Ramos (cell line): ENCODE measurements around the gene YARS2.

Experiments used
- in situ Hi-C: fragments of 300-500 bp; cut with MboI; formaldehyde crosslinking; loops from one replicate; pipeline ENCODE4 v1.14.3; 2022; ENCODE audit warnings: low sequenced_read_pairs; ENCODE audit not compliant: unreplicated experiment

Gene YARS2

DNA sequence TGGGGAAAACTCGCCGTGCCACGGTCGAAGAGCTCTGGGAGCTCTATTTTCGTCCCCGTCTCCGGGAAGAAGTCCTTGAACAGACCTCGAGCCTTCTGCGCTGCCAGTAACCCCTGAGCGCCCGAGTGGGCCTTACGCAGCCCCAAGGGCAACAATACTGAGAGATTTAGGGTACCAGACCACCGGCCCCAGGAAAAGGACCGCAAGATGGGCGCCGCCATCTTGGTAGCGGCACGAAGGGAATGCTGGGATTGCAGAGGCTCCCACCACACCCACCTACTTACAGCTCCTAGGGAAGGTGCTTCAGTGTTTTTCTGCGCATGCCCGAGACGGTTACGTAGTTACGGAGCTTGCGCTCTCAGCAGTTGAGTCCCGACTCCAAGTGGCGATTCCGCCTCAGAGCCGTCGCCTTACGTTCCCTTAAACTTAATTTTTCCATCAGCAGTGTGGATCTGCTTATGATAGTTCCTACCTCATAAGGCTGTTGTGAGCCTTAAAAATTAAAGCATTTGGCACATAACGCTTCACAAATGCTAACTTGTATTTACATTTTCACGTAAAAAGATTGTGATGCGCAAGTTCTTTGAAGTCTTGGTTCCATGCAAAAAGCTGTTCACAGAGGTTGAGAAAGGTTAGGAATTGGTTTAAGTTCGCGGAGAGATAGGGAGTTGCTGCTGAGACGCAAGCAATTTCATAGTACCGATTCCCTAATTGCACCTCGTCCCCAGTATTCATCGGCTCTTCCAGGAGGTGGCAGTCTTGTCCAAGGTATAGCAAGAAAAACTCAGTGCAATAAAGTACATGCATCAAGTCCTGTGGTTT, at the start of gene YARS2:
YARS2 (minus strand) TSS at position 244 of the 822 bp plus-strand sequence; CDS start at position 221, 23 bp downstream.
- in situ Hi-C loops = loop anchor here (5.0 to 10.0 kb wide), 2 partner anchors 301 to 1266 kb away; partner anchors contain the start of gene ALG10

DNA sequence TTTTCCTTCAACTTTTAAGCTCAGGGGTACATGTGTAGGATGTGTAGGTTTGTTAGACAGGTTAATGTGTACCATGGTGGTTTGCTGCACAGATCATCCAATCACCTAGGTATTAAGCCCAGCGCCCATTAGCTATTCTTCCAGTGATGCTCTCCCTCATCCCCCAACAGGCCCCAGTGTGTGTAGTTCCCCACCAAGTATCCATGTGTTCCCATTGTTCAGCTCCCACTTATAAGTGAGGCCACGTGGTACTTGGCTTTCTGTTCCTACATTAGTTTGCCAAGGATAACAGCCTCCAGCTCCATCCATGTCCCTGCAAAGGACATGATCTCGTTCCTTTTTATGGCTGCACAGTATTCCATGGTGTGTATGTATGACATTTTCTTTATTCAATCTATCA, 48.6 kb upstream of the YARS2 start:
- in situ Hi-C loops = no loop called here

DNA sequence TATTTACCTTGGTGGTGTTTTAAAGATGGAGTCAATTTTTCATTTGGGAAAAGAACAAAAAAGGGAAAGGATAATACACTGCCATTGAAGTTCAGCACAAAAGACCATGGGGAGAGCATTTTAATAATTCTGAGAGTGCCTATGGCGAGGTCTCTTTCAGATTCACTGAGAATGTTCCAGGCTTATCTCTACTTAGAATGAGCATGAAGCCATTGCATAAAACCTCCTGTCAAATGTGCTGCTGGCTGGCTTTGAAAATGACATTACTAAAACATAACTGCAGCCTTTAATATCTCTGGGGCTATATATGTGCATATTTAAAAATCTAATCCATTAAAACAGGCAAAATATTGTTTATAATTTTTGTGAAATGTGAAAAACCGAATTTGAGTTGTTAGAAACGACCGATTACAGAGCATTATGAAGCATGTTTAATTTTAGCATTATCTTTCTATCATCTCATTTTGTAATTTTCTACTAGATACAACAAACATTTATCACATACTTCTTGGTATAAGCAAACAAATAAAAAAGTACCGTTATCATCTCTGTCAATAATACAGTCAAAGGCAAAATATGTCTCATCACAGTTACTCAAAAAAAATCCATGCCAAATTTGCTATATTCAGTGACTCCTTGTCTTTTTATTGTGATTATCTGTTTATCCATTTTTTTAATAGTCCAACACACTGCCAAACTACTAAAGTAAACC, 45.7 kb upstream of the YARS2 start:
- in situ Hi-C loops = no loop called here

DNA sequence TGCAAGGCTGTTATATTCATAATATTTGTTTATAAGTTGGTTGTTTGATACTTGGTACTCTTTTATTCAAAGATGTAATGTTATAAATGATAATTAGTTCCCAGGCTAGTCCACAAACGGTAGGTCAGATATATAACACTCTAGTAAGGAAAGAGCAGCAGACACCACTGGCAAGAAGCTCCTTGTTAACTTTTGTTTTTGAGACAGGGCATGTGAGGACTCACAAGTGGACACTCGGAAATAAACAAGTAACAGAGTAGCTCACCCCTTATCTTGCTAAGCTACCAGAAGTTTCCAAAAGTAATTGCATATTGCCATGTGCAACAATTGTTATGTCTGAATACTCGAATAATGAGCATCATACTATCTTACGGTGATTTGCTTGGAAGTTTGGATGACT, 38.6 kb upstream of the YARS2 start:
- in situ Hi-C loops = no loop called here

DNA sequence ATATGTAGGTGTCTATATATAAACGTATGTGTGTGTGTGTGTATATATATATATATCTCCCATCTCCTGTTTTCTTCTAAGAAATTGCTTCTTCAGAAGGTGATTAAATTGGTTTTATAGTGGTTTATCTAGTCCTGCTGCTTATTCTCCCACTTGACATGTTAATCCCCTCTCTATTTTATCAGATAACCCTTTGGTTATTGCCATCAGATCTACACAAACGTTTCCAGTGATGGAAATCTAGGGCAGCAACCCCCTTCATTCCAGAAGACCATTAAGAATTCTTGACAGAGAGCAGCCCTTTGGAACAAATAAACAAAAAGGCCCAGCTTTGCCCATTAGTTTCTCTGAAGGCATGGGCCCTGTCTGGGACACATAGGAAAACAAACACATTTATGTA, 34.2 kb upstream of the YARS2 start:
- in situ Hi-C loops = no loop called here

DNA sequence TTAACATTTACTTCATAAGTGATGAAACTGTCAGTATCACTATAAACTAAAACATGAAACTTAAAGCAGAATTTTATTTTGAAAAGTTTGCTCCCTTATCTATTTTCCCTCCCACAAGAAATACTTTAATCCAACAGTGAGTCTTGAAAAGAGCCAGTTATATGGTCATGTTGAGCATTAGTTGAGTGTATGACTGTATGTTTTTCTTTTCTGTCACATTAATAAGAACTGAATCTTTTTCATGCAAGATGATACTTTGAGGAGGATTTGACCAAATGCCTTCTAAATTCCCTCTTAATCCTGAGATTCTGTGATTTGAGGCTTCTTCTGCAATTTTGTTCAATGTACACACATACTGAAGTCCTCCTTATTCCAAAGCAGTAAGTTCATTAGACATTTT, 33.7 kb upstream of the YARS2 start:
- in situ Hi-C loops = no loop called here

DNA sequence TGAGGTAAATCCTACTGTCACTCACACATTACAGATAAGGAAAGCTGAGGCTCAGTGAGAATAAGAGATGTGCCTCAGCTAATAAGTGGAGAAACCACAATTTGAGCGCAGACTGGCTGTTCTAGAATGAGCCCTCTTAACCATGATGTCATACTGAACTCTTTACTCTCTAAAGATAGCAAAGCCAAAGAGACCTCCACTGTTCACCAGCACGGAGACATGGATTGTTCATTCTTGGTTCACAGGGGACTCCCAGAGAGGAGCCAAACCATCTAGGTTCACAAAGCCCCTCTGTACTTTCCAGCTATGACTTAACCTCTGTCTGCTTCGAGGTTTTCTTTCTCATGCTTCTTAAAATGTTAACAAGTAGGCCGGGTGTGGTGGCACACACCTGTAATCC, 32.7 kb upstream of the YARS2 start:
- in situ Hi-C loops = no loop called here

DNA sequence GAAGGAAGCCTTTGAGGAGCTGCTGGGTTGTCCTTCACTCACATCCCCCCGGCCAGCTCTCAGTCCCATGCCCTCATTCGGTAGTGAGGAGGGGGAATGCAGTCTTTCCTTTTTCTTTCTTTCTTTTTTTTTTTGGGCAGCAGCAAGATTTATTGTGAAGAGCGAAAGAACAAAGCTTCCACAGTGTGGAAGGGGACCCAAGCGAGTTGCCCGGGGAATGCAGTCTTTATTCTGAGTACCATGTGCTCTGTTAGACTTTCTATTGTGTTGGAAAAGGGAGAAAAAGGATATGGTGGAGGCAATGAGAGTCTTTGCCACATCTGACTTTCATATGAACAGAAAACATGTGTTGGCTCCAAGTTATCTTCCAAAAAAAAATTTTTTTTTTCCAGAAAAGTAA, 29.9 kb upstream of the YARS2 start:
- in situ Hi-C loops = no loop called here

DNA sequence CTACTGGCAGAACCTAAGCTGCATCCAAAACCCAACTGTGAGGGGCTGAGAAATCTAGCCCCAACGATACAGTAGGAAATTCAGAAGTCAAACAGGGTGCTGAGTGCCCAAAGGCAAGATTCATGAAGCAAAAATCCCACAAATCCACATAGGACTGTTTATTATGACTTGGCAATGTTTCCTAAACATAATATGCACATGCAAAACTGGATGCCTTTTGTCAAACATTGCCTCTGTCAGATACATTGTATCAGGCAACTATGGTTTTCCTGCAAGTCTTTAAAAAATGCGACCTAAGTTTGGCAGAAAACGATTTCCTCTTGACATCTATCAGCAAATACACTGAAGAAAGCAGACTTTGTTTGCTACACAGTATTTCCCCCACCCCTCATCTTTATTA, 27.3 kb upstream of the YARS2 start:
- in situ Hi-C loops = no loop called here

DNA sequence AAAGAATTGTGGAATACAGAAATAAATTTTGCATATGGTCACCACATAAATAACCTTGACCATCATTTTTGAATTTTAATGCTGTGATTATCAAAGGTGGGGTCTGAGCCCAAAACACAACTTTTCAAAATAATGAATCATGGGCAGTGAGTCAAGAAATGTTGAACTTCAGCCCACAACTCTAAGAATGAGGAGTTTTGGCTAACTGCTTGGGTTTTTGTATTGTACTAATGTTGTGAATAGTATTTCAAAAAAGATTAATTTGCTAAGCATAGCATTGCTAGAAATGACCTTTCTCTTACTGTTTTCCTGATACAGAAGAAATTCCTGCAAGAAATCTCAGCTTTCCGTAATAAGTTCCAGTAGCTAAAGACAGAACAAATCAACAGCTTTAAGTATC, 24.4 kb upstream of the YARS2 start:
- in situ Hi-C loops = no loop called here

DNA sequence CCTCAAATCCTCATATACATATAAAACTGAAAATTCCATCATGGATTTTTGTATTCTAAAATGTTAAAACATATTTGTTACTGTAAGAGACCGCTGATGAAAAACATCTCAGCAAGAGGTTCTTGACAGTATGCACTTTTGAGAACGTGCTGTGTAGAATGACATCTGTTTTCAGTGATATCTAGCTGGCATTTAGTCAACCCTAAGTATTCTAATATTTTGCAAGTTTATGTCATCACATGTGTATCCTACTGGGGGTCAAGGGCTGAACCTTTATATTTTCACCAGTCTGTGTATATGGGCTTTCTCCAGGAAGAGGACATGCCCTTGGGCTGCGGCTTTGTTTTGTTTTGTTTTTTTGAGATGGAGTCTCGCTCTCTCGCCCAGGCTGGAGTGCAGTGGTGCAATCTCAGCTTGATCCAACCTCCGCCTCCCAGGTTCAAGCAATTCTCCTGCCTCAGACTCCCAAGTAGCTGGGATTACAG, 22.0 kb upstream of the YARS2 start:
- in situ Hi-C loops = no loop called here

DNA sequence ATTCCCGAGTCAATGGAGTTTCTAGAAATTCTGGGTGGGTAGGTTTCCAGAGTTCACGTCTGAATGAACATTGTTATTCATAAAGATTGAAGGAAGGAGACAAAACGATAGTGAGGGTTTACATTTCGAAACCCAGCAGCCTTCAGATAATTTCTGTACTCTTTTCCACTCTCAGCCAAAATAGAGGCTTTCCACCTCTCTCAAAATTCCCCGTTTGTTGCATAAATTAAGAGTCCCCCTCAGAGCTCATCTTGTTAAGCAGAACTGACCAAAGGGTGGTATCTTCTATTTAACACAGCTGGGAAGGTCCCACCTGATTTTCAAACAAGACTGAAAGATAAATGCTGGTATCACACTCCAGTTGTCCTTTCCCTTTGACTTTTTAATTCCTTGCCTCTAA, 21.5 kb upstream of the YARS2 start:
- in situ Hi-C loops = no loop called here

DNA sequence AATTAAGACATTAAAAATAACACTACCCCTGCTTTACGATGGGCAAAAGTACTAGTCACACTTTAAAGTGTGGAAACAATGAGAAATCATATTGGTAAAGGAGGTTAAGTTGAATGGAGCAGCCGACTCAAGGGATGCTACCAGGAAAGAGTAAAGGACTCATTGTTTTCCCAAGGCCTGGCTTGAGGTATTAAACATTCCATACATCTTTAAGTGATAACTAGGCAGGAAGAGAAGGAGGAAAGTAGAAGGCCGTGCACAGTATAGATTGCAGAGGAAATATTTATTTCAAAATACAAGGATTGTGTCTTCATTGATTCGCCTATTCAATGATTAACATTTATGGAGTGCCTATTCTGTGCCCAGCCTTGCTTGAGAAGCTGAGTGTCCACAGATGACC, 20.6 kb upstream of the YARS2 start:
- in situ Hi-C loops = no loop called here

DNA sequence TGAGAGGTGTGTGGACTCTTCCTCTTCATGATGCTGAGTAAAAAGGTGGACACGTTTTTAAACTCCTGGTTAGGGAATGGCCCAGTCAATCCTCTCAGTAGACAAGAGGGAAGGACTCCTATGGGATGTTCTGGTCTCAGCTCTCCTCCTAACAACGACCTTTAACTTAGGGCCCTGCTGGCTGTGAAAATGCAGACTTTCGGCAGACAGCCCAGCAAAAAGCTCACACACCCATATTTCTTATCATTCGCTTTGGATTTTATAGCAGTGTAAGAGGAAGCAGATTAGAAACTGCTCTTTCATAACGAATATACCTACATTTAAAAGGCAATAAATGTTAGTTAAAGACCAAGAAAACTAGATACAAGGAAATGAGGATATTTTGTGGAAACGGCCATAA, 18.0 kb upstream of the YARS2 start:
- in situ Hi-C loops = no loop called here

DNA sequence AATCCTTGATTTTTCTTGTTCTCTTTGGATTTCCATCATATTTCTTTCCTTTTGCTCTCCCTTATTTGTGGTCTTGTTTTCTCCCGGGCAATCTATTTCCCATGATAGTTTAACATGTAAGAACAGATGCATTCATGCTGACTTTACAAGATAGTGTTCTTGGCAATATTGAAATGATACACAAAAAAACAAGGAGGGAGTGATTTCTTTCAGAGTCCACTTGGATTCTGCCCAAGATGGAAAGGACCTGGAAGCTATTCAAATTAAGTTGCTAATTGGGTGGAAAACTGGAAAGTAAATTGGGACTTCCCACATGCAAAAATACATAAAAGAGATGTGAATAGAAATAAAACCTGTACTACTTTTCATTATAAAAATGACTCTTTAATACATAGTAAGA, 14.4 kb upstream of the YARS2 start:
- in situ Hi-C loops = no loop called here

DNA sequence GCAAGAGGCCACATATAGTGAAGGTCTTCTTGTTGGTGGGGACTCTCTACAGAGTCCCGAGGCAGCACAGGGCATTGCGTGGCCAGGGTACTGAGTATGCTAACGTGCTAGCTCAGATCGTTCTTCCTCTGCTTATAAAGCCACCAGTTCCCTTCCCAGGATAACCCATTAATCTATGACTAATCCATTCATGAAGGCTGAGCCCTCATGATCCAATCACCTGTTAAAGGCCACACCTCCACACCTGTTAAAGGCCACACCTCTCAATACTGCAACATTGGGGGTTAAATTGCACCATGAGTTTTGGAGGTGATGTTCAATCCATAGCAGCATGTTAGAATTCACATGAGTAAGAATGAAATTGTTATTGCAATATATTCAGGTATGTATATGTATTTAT, 12.8 kb upstream of the YARS2 start:
- in situ Hi-C loops = no loop called here

DNA sequence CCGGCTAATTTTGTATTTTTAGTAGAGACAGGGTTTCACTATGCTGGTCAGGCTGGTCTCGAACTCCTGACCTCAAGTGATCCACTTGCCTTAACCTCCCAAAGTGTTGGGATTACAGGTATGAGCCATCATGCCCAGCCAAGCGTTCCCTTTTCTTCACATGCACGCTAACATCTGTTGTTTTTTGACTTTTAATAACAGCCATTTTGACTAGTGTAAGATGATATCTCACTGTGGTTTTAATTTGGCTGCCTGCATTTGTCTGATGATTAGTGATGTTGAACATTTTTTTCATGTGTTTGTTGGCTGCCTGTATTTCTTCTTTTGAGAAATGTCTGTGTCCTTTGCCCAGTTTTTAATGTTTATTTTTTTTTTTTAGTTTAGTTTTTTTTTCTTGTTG, 10.2 kb upstream of the YARS2 start:
- in situ Hi-C loops = no loop called here

DNA sequence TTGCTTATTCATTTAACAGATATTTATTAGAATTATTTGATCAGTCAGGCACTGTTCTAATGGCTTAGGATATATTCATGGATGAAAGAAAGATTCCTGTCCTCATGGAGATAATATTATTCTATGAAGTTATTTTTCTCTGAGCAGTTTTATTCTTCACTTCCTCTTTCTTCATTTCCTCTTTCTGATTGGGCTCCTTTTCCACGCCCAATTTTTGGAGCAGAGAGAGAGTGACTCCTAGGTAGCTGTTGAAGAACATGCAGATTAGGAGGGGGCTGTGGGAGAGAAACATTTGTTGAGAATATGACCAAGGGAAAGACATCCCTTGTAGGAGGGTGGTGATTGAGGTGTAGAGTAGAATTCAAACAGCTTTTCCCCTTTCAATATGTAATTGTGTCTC, 6.0 kb upstream of the YARS2 start:
- in situ Hi-C loops = no loop called here

DNA sequence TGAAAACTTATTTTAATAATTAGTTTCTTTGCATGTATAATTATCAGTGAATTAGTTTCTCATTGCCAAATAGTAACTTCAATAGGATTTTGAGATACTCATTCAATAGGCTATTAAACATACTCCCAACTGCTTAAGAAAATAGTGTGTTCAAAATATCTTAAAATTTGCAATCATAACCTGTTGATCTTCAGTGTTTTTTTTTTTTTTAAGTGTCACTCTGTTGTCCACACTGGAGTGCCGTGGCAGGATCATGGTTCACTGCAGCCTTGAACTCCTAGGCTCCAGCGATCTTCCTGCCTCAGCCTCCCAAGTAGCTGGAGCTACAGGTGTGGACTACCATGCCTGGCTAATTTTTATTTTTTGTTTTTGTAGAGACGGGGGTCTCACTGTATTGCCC, 1.5 kb upstream of the YARS2 start:
- in situ Hi-C loops = loop anchor here (5.0 to 10.0 kb wide), 2 partner anchors 302 to 1265 kb away; partner anchors contain the start of gene ALG10

DNA sequence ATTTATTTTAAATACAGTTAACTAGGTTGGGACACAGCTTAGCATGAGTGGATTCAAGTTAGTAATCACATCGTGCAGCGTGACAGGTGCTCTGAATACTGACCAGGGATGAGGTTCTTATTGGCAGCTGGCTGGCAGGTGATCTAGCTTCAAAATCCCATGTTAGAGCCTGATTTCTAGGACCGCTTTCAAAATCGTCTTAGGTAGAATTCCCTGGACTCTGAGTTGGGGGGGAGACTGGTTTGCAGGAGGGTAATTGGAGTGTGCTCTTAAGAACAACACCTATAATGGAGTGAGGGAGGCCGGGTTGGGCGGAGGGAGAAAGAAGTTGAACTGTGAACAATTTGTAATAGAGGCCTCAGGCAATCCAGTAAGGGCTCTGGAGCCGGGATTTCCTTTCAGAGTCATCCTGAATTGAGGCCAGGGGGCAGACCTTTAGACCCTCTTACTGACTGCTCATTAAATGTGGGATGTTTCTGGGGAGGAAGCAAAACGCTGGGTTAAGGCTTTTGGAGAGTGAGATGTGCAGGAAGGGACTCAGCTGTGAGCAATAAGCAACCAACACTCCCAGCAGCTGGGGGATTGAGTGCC, 874 bp upstream of the YARS2 start:
- in situ Hi-C loops = loop anchor here (5.0 to 10.0 kb wide), 2 partner anchors 302 to 1266 kb away; partner anchors contain the start of gene ALG10
